KOPT-K1 (cell line): ENCODE data around the gene PPP4R3B.

ENCODE experiments used
- H3K27ac ChIP-seq: fragments of 200-600 bp; sonication (generic); 2 replicates; pipeline ENCODE4 v1.5.1; 2016; ENCODE audit warnings: antibody characterized with exemption, mild to moderate bottlenecking, low read depth, low read length; ENCODE audit not compliant: poor library complexity, severe bottlenecking
- H3K36me3 ChIP-seq: fragments of 200-600 bp; sonication (generic); 2 replicates; pipeline ENCODE4 v1.5.1; 2017; ENCODE audit warnings: antibody characterized with exemption, mild to moderate bottlenecking, low read length, moderate library complexity; ENCODE audit not compliant: insufficient read depth
- H3K9me3 ChIP-seq: fragments of 200-600 bp; sonication (generic); 2 replicates; pipeline ENCODE4 v1.5.1; 2017; ENCODE audit warnings: antibody characterized with exemption, low read length, mild to moderate bottlenecking; ENCODE audit not compliant: insufficient read depth, poor library complexity, severe bottlenecking

The PPP4R3B gene

DNA sequence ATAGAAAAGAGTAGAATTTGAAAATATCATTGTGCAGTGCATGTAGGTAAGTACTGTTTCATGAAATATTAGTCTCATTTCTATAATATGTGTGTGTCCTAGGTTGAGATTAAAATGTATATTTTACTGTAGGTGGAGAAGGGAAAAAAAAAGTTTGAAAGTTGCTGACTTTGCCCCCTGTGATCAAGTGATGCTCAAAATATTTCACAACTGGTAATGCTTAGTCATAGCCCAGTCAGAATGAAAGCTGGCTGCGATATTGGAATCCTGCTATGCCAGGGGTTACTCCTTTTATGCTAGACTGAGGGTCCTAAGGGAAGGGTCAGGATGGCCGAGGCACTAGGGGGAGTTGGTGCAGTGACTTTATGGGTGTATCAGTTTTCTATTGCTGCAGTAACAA is 117.4 kb downstream of the PPP4R3B start:
- no peaks in the 10 kb centered on the region for H3K36me3 ChIP-seq
- H3K27ac ChIP-seq, result no peak overlapping the region
- H3K9me3 ChIP-seq, result no peaks in the 10 kb centered on the region

- H3K36me3 ChIP-seq, result no peaks in the 10 kb centered on the region
- no peak overlapping the region for H3K27ac ChIP-seq
- H3K9me3 ChIP-seq, result no peaks in the 10 kb centered on the region
Measured at GRCh38 chr2:55498582-55498981, 118.8 kb downstream of the PPP4R3B start.
